AG08395 (cell line): ENCODE measurements around the gene PCSK7.
A peak's percentile ranks its signal among the peaks of the same experiment; 100 is the strongest.

Experiments
- DNase-seq: peaks from one replicate; pipeline ENCODE4 v3.0.0; 2012; ENCODE audit warnings: mixed read lengths, low spot score

Gene PCSK7

DNA sequence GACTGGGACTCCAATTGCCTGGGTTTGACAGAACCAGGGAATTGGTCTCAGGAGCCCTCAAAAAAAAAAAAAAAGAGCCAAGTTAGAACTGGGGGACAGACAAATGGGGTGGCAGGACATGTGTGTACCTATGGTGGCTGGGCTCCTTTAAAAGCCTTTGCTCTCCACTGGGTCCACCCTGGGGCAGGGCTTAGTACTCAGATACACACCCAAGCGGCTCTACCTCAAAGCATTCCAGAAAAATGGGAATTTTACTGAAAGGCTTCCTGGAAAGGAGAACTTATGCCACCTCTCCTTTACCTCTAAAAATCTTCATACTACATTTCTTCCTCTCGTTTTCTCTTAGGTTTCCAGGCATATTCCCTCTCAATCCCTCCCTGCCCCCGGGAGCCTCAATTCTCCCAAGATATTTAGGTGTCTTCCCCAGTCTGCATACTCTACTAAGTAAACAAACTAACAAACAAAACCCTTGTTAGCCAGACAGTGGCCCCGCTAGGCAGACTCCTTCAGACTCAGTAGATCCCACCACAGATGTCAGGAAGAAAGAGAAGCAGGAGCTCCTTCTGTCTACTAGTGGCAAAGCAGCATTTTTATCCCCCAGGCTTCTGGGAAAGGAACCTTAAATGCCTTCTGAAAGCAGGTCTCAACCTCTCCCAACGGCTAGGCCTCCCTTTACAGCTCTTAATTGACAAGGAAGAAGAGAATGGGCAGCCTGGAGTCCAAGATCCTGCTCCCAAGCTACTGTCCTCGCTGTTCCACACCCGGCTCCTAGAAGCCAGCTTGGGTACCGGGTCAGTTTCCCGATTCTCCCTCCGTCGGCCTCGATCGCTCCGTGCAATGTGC lies 653 bp downstream of the PCSK7 start:
- DNase-seq: no peak

DNA sequence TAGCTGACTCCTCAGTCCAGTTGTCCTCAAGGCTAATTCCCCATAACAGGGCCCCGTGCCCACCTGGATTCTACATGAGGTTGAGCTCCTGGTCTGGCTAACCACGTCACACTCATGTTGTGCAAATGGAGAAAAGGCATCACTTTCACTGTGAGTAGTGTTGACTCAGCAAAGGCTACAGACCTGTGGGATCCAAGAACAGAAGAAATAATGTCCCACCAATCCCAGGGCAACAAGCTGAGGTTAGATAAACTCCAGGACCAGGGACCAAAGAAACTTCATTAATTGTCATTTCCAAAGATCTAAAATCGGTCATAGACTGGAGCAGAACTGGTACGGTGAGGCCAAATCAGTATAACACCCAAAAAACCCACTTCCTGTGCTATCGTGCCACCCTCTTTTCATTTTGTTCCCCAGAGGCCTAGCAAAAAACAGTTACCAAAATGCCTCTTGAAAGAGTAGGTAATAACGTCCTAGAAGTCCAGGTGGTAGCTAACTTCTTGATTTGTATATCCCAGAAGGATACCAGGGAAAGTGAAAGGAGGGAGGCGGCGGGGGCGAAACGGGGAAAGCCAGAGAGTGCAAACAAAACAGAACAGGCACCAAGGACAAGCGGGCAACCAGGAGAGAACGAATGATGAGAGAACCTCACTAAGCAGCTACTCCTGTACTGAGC lies 1.4 kb downstream of the PCSK7 start:
- DNase-seq: no peak

DNA sequence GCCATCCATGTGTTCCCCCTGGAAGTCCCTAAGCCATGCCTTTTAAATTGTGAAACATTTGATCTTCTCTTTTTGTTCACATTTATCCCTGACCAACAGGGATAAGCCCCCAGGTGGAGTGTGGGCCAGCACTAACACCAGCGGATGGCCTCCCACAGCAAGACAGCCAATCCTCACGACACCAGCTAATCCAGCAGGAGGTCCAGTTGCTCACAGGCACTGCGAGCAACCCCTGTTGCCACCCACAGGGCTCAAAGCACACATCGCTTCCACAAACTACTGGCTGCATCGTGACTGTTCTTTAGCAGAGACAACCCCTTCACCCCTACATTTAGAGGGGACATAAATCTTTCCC lies 2.0 kb downstream of the PCSK7 start:
- DNase-seq: no peak

DNA sequence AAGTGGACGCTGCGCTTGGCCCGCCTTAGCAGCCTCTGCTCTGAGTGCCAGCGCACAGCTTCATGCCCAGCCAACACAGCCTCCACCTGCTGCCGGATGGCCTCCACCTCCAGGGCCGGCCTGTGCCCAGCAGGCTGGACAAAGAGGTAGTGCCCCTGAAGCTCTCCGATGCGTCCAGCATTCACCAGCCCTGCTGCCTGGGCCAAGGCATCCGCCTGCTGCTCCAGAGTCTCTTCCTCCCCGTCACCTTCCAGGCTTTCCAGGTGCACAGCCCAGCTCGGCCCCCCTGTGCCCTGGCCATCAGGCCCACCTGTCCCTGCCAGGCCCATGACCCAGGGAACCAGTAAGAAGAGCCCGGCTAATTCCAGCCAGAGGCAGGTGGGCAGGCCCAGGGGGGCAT lies 2.5 kb downstream of the PCSK7 start:
- DNase-seq: no peak

DNA sequence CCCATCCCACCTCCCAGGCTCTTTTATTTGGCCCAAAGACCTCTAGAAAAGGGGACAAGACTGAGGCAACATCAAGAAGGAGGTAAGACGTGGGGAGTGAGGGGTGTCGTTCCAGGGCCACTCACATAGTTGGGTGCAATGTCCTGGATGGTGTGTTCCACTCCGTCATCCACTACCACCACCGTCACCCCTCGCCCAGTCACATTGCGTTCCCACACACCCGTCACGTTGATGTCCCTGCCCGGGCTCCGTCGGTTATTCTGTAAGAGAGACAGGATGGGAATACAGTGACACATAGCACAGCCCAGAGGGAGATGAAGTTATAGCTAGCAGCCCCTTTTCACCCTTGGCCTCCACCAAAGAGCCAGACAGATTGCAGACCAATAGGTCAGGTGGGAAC lies 3.8 kb downstream of the PCSK7 start:
- no peak for DNase-seq

DNA sequence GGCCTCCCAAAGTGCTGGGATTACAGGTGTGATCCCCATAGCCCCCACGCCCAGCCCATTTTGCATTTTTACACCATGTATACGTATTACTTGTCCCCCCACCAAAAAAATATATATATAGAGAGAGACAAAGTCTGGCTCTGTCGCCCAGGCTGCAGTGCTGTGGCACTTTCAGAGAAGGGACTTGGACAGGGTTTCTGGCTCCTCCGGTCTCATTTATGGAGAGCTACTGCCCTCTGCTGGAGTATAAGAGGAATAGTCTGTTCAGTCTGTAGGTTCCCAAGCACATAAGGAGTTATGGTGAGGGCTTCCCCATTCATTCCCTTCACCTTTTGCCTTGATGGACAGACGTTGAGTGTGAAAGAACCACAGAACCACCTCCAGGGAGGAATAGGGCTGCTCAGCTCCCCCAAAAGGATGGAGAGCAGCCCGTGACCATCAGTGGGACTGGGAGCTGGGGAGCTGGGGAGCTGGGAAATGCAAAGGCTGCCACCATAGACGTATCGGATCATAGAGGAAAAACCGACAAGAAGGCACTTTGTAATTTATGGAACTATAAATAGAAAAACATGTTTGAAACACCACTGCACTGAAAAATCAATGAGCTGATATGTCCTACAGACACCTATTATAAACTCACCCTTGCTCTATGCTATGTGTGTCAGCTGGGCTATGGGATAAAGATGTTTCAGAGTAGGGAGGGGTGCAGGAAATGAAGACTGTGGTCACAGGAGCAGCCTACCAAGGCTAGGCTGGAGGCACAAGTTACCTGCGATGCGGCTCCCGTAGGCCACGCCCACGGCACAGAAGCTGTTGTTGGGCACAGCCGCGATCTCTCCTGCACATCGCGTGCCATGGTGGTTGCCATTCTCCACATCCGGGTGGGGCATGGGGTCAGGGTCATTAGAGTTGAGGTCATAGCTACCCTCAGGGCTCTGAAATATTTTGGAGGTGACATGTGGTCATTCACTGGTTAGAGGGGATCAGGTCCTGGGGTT lies 5.2 kb downstream of the PCSK7 start:
- DNase-seq: peak; percentile 76

DNA sequence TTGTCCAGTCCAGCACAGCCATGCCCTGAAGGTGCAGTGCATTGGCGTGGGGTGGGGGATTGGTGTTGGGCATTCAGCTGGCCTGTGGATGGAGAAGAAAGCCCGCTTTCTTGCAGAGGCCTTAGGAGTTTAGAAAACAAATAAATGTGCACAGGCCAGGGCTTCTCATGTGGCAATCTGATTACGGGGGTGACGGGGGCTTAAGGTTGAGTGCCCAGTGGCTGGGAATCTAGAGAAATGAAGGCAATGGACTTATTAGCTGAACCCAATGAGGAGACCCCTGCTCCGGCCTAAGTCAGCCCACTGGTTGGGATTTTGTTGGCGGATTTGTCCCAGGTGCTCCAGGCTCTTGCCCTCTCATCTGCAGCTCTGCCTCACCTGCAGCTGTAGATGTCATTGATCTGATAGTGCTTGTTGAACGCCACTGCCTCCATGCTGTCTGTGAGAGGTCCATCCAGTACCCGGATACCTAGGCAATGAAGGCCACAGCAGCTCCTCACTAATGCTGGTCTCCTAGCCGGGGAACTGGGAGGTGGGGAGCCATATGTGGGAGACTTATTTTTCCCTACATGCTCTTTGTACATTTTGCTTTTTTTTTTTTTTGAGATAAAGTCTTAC lies 6.2 kb downstream of the PCSK7 start:
- no peak for DNase-seq

DNA sequence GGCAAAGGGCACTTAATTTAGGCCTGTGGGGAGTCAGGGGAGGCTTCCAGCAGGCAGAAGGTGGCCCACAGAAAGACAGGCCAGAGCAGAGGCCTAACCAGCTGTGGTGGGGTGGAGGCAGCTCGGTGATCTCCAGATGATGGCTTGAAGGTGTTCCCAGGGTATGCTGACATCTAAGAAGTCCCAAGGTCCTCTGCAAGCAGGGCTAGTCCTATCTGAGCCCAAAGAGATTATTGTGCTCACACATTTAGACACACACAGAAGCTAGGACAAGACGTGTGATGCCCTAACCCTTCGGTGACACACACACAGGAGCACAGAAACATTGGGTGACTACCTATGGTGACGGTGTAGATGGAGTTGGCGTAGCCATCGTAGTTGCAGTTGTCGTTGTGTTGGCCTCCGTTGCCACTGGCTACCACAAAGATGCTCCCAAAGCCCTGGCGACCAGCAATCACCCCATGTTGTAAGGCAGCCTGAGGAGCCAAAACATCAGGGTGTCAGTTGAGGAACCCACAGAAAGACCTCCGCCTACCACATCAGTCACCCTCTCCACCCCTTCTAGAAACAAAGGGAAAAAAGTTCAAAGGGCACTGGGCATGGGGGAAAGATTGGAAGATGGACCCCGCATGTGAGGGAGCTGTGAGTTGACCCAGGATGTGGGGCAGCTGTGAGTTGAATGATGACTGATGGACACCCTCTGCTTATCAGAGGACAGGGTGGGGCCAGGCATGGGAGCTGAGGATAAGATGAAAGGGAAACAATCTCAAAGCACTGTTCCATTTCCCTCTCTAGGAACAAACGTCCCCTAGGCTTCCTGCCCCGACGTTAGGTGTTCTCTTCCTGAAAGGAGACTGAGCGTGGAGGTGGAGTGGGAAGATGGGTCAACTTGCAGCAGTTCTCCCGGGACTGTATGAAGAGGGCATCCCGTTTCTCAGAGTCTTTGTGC lies 7.9 kb downstream of the PCSK7 start:
- DNase-seq: no peak

DNA sequence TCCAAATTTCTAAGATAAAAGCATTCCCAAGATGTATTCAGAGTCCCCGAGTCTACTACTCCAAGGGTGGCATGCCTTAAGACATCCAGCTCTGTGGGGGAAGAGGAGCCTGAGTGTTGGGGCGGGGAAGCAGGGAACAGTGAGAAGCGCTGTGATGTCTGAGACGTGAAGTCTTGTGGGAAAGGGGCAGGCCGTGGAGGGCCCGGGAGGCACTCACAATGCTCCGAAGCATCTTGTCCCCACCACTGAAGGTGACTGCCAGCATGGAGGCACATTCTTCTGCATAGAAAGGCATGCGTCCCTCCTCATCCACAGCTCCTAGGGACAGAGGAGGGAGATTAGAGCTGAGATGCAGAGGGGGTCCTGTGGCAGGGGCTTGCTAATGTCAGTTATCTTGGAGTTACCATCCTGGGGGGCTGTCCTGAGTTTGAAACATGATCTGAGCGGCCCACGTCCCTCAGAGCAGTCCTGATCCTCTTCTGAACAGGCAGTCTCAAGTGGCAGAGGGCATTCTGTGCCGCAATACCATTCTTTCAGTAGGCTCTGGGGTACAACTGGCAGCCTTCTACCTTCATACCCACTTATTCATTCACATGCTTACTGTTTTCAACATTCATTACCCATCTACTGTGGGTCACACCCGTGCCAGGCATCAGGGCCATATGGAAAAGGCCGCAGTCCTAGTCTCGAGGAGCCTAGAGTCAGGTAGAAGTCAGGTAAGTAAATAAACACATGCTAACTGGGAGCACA lies 8.7 kb downstream of the PCSK7 start:
- DNase-seq: no peak

DNA sequence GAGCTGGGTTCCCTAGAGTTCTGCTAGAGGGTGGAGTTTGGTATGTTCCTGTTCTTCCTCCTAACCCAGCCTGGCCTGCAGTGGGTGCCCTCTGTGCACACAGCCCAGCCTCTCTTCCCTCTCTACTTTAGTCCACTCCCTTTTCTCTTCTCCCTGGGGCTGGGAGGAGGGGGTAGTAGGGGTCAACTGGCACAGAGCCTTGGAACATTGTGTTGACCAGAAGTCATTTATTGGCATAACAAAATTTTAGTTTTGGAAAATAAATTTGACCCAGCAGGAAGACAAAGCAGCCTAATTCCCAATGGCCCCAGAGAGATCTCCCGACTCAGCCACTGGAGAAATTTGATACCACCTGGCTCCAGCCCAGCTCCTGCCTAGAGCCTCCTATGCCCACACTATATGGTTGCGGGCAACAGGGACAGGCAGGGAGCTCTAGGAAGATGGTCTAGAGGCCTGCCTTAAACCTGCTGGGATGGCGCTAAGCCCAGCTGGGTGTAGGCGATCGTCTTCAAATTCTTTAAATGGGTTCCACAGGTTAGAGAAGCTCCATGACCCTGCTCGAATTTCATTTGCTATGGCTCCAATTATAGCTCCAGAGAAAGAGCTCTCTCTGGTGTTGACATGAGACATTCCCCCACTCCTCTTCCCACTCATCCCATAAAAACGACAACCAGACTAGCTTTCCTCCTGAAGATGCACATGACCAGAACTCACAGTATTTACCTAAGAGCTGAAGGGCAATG lies 9.9 kb downstream of the PCSK7 start:
- no peak for DNase-seq

DNA sequence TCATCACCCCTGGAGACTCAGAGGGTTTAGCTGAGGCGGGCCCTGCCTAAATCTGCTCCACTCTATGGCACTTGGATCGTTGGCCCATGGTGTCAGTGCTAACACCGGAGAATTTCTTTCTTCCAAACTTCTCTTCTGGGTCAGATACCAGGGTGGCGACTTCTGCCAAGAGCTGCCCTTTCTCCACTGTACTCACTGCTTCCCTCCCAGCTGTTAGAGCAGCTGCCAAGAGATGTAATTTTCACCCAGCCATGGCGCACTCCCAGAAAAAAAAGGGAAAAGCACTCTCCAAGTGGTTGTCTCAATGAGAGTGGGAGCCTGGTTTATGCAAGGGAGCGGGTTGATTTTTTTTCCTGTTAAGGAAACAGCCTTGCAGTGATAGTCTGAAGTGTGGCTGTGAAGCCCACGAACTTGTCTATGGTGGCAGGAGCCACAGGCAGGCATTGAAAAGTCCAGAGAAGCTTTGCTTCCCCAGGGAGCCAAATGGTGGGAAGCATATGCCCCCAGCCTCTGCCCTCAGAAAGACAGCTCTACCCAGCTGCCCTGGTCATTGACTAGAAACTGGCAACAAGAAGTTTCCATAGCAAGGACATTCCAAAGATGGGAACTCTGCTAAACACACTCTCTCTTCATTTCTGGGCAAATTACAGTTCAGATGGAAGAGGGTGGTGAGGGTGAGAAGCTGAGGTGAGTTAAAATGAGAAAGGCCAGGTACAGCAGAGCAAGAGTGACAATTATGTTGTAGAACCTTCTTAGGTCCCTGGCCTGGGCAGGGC lies 10.7 kb downstream of the PCSK7 start:
- DNase-seq: no peak

DNA sequence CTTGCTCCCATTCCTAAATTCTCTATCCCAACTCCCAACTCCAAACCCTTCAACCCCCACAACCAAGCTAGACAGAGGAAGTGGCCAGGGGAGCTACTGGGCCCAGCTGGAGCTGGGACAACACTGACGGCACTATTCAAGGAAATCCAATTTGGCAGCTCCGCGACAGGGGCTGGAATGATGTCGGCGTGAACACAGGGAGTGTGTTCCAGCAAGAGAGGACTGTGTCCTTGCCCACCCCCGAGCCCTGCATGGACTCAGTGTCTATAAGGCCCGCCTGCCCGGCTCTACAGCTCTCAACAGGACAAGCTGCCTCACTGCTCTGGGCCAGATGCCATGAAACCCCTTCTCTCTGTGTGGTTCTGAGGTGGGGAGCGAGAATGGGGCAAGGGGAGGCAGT lies 11.3 kb downstream of the PCSK7 start:
- DNase-seq: no peak

DNA sequence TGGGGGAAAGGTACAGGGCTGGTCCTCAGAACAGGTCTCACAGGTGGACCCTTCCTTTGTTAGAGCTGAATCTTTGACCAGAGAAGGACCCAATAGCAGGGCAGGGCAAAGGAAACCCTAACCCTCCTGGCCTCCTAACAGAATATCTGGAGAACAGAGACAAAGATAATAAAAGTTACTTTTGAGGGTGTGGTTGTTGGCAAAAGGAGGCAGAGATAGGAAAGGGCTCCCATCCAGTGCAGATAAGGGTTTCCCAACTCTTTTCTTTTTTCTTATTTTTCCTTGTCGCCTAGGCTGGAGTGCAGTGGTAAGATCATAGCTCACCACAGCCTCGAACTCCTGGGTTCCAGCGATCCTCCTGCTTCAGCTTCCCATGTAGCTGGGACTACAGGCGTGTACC lies 11.9 kb downstream of the PCSK7 start:
- DNase-seq: no peak

DNA sequence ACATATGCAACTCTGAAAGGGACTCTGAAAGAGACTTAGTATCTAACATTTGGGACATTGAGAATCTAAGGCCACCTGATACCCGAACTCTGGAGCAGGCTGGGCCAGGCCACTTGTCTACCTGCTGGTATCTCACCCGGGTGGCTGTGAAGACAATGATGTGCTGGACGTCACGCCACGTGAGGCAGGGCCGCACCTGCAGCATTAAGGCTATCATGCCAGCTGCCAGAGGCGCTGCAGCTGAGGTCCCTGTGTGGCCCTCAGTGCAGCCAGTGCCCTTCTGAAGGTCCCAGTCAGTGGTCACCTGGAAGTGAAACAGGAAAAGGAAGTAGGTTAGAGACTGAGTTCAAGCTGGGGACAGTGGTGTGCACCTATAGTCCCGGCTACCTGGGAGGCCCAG lies 12.4 kb downstream of the PCSK7 start:
- no peak for DNase-seq

DNA sequence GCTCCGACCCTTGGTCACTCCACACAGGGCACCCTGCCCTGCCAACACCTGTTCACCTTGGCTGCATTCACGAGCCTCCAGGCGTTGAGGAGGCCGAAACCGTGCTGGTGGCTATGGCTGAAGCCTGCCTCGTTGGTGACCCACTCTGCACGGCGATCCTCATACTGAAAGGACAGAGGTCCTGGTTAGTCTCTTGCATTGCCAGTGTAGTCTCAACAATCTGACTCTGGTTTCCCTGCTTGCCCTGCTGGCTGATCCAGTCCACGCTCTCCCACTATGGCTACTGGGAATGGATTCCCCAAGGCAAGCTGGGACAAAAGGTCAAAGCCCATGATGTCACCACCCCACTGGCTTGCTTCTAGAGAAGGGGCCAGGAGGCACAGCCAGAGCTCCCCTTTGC lies 12.9 kb downstream of the PCSK7 start:
- no peak for DNase-seq

DNA sequence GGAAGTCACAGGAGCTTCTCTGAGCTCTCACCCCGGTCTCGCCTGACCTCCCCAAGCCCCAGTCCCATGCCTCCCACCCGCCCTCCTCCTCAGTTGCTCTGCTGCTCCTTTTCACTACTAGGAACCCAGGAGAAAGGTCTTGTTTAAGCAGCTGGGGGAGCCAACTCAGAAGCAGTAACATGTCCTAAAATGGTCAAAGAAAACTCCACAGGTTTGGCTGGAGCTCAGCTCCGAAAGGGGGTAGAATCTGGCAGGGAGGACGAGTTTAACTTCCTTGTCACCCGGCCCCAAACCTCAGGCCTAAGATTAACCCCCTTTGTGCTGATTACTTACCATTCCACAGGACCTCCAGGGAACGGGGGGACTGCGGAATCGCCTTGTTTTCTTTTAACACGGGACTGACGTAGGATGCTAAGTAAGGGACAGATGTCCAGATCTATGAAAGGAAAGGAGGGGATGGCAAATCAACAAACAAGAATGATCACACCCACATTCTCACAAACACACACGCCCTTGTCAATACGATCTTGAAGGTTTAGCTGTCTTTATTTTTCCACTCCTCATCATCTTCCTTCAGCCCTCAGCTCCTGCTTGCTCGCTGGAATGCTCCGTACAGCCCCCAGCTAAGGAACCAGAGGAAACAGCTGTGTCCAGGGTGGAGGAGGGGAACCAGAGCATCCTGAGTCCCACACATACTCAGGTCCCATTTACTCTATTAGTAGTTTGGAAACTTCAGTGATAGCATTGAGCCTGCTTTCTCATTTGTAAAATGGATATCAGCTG lies 13.5 kb downstream of the PCSK7 start:
- no peak for DNase-seq

DNA sequence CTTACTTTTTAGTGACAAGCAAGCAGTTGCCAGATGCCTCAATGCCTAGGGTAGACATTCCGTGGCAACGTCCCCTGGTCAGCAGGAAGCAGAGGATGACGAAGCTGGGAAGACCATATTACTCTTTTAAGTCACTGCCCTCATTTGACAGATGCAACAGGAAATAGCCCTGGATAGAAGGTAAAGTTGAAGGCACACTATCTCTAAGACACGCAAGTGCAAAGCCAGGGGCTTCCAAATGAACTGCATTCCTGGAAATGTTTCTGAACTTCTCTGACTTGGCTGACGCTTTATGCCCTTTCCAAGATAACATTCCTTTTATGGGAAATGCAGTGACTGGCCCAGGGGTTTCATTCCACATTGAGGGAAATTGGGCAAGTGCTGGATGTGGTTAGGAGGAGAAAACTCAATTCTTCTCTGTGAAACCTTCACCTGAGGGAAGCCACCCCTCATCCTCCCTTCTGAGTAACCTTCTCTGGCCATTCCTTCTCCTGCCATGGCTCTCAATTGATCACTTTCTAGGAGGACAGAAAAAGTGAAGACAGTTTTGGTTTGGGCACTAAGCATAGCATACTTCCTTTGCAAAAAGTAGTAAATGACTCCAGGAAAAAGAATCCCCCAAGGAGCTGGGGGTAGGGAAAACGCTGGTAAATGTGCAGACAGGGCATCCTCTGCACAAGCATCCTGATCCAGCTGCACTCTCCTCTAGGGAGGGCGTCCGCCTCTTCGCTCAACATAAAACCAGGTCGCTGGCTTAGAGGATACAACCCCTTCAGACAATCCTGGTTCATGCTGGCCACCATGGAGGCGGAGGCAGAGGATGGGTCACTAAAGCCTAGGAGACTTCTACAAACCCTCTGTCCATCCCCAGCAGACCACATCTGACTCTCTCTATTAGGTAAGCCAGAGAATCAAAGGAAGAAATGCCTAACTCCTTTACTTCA lies 14.5 kb downstream of the PCSK7 start:
- no peak for DNase-seq
